ENCODE data around the gene CFAP141. TPM values are rescaled to one million over a fixed set of nuclear protein-coding genes. Genes with fewer than 3 reads are reported as not detected.
A peak's percentile ranks its signal among the peaks of the same experiment; 100 is the strongest.

CFAP141 gene
- total and polyA plus RNA-seq, 2 of the 13 experiments (the other 11 are each of a cell fraction or from before 2014, with no cell fraction given) = not detected

GRCh38 chr1:154151311-154151710, 54.8 kb downstream of the CFAP141 start:
- no peak overlapping the region for H3K9ac ChIP-seq (ENCODE audit: insufficient read depth, low read depth, low read length)
- no peaks in the 10 kb centered on the region for H3K4me1 ChIP-seq (ENCODE audit: insufficient read depth, low read length)
- ChIA-PET CTCF (ENCODE audit: low intra/inter-chr PET ratio, low total read pairs) (no interaction called here), POLR2A (no interaction called here)
- no peaks in the 10 kb centered on the region for H4K20me1 ChIP-seq (ENCODE audit: insufficient read depth, low read length)
- H3K4me2 ChIP-seq (ENCODE audit: low read depth, low read length) = no peak overlapping the region
- TF ChIP-seq ZNF569 (CRISPR knock-in tag; IDR thresholded peaks at IDR 0.05; ENCODE audit: borderline replicate concordance) (no peak), MAFK (conservative IDR thresholded peaks at IDR 0.05 in 1 of 2, IDR thresholded peaks at IDR 0.05 in 1 of 2; ENCODE audit: low read length in 2 of 2) (peak; percentile 71 to 82), MAFF (IDR thresholded peaks at IDR 0.05; ENCODE audit: low read depth, low read length) (peak; percentile 61; the same call in 1 of the 2 replicates)
- BruUV-seq (replicated peaks) = no TSS peak
- H3K27me3 ChIP-seq (ENCODE audit: control insufficient read depth in 1 of 2, insufficient read depth in 2 of 2, low read length in 2 of 2) = no peaks in the 10 kb centered on the region
- intact Hi-C loops (cut with micrococcal nuclease; ENCODE audit: unreplicated experiment) = no loop called here
- no peak for ATAC-seq
- no peaks in the 10 kb centered on the region; a peak in 1 of 5 replicates for H3K36me3 ChIP-seq (replicated peaks in 1 of 2; ENCODE audit: control insufficient read depth in 1 of 2, insufficient read depth in 2 of 2, low read length in 2 of 2)
- no peaks in the 10 kb centered on the region for H3K79me2 ChIP-seq (ENCODE audit: insufficient read depth, low read length)
- in situ Hi-C loops (cut with HindIII; ENCODE audit: extremely low pct_ligation_motif_present, low pct_unique_long_range_greater_than_20kb) = no loop called here
- no peak for DNase-seq (ENCODE audit: low spot score)
- H3K27ac ChIP-seq (ENCODE audit: extremely low read length, insufficient read depth, low read length) = no peak overlapping the region
- FAIRE-seq = no peak
- no peak overlapping the region for H3K4me3 ChIP-seq (replicated peaks in 1 of 3; ENCODE audit: insufficient read depth in 1 of 3, low read depth in 2 of 3, low read length in 3 of 3)
- H3K9me3 ChIP-seq (ENCODE audit: low read length) = no peaks in the 10 kb centered on the region
- H2AFZ ChIP-seq (ENCODE audit: low read length) = no peak overlapping the region

MicroRNAs encoded within 50 kb of the gene (microRNA counts, 767-probe panel; counts per million panel counts)
- microRNA hsa-miR-190b = not detected

Small RNAs within 50 kb of the gene (microRNA-seq; reads per million reads assigned to microRNA genes)
- gene MIR190B = 9.2 reads per million, percentile 43 among the genes with 10 or more reads in this experiment

Small RNAs within 50 kb of the gene (small RNA-seq; reads per million reads assigned to genes)
- 0.10 to 63.8 (median 45.2) reads per million in 3 experiments for gene MIR190B (ENCODE audit: insufficient read depth in 2 of 3, insufficient read length in 3 of 3, low read depth in 2 of 3, low replicate concordance in 1 of 3)

Other genes with a start within 250 kb of the CFAP141 start
- 4.0 and 6.1 TPM in 2 replicates for gene CRTC2, start 247.7 kb downstream of the CFAP141 start, total RNA-seq (2016; rRNA removed; fragmentation: Illumina TruSeq; extraction: Trizol)
- 24.2 and 26.7 TPM in 2 replicates for gene CRTC2, start 247.7 kb downstream of the CFAP141 start, polyA plus RNA-seq (2011; rRNA removed)
- 47.5 and 78.4 TPM in 2 replicates for gene SLC39A1, start 242.8 kb downstream of the CFAP141 start, total RNA-seq (2016; rRNA removed; fragmentation: Illumina TruSeq; extraction: Trizol)
- 71.2 and 80.5 TPM in 2 replicates for gene SLC39A1, start 242.8 kb downstream of the CFAP141 start, polyA plus RNA-seq (2011; rRNA removed)
- gene CREB3L4, start 238.4 kb downstream of the CFAP141 start, total RNA-seq (2016; rRNA removed; fragmentation: Illumina TruSeq; extraction: Trizol) = 7.8 and 9.9 TPM in 2 replicates
- gene CREB3L4, start 238.4 kb downstream of the CFAP141 start, polyA plus RNA-seq (2011; rRNA removed) = 17.4 and 18.7 TPM in 2 replicates
- 66.8 and 99.2 TPM in 2 replicates for gene JTB, start 228.7 kb downstream of the CFAP141 start, total RNA-seq (2016; rRNA removed; fragmentation: Illumina TruSeq; extraction: Trizol)
- gene JTB, start 228.7 kb downstream of the CFAP141 start, polyA plus RNA-seq (2011; rRNA removed) = 90.3 and 96.7 TPM in 2 replicates
- 24.7 and 28.7 TPM in 2 replicates for gene RAB13, start 220.0 kb downstream of the CFAP141 start, total RNA-seq (2016; rRNA removed; fragmentation: Illumina TruSeq; extraction: Trizol)
- 15.9 and 16.0 TPM in 2 replicates for gene RAB13, start 220.0 kb downstream of the CFAP141 start, polyA plus RNA-seq (2011; rRNA removed)
- 3,737 and 4,047 TPM in 2 replicates for gene RPS27, start 215.6 kb downstream of the CFAP141 start, total RNA-seq (2016; rRNA removed; fragmentation: Illumina TruSeq; extraction: Trizol)
- 9,964 and 10,356 TPM in 2 replicates for gene RPS27, start 215.6 kb downstream of the CFAP141 start, polyA plus RNA-seq (2011; rRNA removed)
- gene NUP210L, start 51.3 kb downstream of the CFAP141 start, total RNA-seq (2016; rRNA removed; fragmentation: Illumina TruSeq; extraction: Trizol) = not detected in 2 replicates
- gene NUP210L, start 51.3 kb downstream of the CFAP141 start, polyA plus RNA-seq (2011; rRNA removed) = not detected in 2 replicates
- gene TPM3, start 14.2 kb downstream of the CFAP141 start, total RNA-seq (2016; rRNA removed; fragmentation: Illumina TruSeq; extraction: Trizol) = 307 and 481 TPM in 2 replicates
- 131 and 160 TPM in 2 replicates for gene TPM3, start 14.2 kb downstream of the CFAP141 start, polyA plus RNA-seq (2011; rRNA removed)
- gene UBAP2L, start 14.6 kb upstream of the CFAP141 start, total RNA-seq (2016; rRNA removed; fragmentation: Illumina TruSeq; extraction: Trizol) = 74.2 and 75.9 TPM in 2 replicates
- 140 and 159 TPM in 2 replicates for gene UBAP2L, start 14.6 kb upstream of the CFAP141 start, polyA plus RNA-seq (2011; rRNA removed)
- gene HAX1, start 66.3 kb upstream of the CFAP141 start, total RNA-seq (2016; rRNA removed; fragmentation: Illumina TruSeq; extraction: Trizol) = 89.2 and 104 TPM in 2 replicates
- 120 and 128 TPM in 2 replicates for gene HAX1, start 66.3 kb upstream of the CFAP141 start, polyA plus RNA-seq (2011; rRNA removed)
- gene AQP10, start 114.8 kb upstream of the CFAP141 start, total RNA-seq (2016; rRNA removed; fragmentation: Illumina TruSeq; extraction: Trizol) = not detected in 2 replicates
- gene AQP10, start 114.8 kb upstream of the CFAP141 start, polyA plus RNA-seq (2011; rRNA removed) = 0.30 and 0.38 TPM in 2 replicates
- 31.3 and 39.3 TPM in 2 replicates for gene ATP8B2, start 119.2 kb upstream of the CFAP141 start, total RNA-seq (2016; rRNA removed; fragmentation: Illumina TruSeq; extraction: Trizol)
- gene ATP8B2, start 119.2 kb upstream of the CFAP141 start, polyA plus RNA-seq (2011; rRNA removed) = 20.4 and 23.9 TPM in 2 replicates
- gene IL6R, start 199.0 kb upstream of the CFAP141 start, total RNA-seq (2016; rRNA removed; fragmentation: Illumina TruSeq; extraction: Trizol) = 3.5 and 5.0 TPM in 2 replicates
- 24.5 and 30.5 TPM in 2 replicates for gene IL6R, start 199.0 kb upstream of the CFAP141 start, polyA plus RNA-seq (2011; rRNA removed)

All from HepG2 (cell line).